Coronary artery (tissue), 2 donors: ENCODE measurements around the gene CDH1.

Source experiments
- DNase-seq: peaks from one replicate; pipeline ENCODE4 v3.0.0-alpha.2; 2017; ENCODE audit warnings: low spot score
- H3K27ac ChIP-seq, 2 donors: fragments of 200-600 bp; sonication (generic); one replicate each; pipeline ENCODE4 v1.5.1; 2016 to 2019
- H3K4me3 ChIP-seq: fragments of 200-600 bp; sonication (generic); 2 replicates; pipeline ENCODE4 v1.5.1; 2016; ENCODE audit warnings: mild to moderate bottlenecking, moderate library complexity
- CTCF ChIP-seq: fragments of 200-600 bp; sonication (generic); IDR thresholded peaks from one replicate; pipeline ENCODE4 v1.5.1; 2019; ENCODE audit warnings: antibody characterized with exemption

CDH1 gene

GRCh38 chr16:68869492-68870088, 132.5 kb downstream of the CDH1 start:
- H3K4me3 ChIP-seq: no peak overlapping the region
- no peak for TF ChIP-seq CTCF
- DNase-seq: no peak

GRCh38 chr16:68873635-68874471, 136.8 kb downstream of the CDH1 start:
- no peak for TF ChIP-seq CTCF
- Histone ChIP-seq H3K4me3 (no peak overlapping the region), H3K27ac (no peak overlapping the region)
- DNase-seq: no peak

More at GRCh38 chr16:68869492-68870088, 132.5 kb downstream of the CDH1 start:
- no peak overlapping the region for H3K27ac ChIP-seq

GRCh38 chr16:68875871-68876270, 138.8 kb downstream of the CDH1 start:
- Histone ChIP-seq H3K4me3 (no peak overlapping the region), H3K27ac (no peak overlapping the region)
- TF ChIP-seq CTCF: no peak
- no peak for DNase-seq

- no peak overlapping the region for H3K27ac ChIP-seq
These were observed 146.6 kb downstream of the CDH1 start for GRCh38 chr16:68883685-68884084.

GRCh38 chr16:68884401-68884800, 147.3 kb downstream of the CDH1 start:
- Histone ChIP-seq H3K27ac (no peak overlapping the region), H3K4me3 (no peak overlapping the region)
- TF ChIP-seq CTCF: no peak
- no peak for DNase-seq

More at GRCh38 chr16:68883685-68884084, 146.6 kb downstream of the CDH1 start:
- no peak overlapping the region for H3K4me3 ChIP-seq
- no peak for TF ChIP-seq CTCF
- no peak for DNase-seq
